Activated naive CD8-positive, alpha-beta T cell (primary cell): Measurements from ENCODE around the gene FCHSD2.

Experiments used
- H3K27ac Mint-ChIP-seq: one replicate; pipeline ENCODE4 v1.8.0; 2021; ENCODE audit warnings: mixed read lengths
- H3K27me3 Mint-ChIP-seq: one replicate; pipeline ENCODE4 v1.8.0; 2021; ENCODE audit warnings: mixed read lengths
- H3K36me3 Mint-ChIP-seq: one replicate; pipeline ENCODE4 v1.8.0; 2021; ENCODE audit warnings: mixed read lengths
- H3K4me1 Mint-ChIP-seq: one replicate; pipeline ENCODE4 v1.8.0; 2021; ENCODE audit warnings: low read depth, mixed read lengths
- H3K4me3 Mint-ChIP-seq: one replicate; pipeline ENCODE4 v1.8.0; 2021; ENCODE audit warnings: mild to moderate bottlenecking, mixed read lengths
- H3K9me3 Mint-ChIP-seq: one replicate; pipeline ENCODE4 v1.8.0; 2021; ENCODE audit warnings: low read depth, mixed read lengths

The FCHSD2 gene

DNA sequence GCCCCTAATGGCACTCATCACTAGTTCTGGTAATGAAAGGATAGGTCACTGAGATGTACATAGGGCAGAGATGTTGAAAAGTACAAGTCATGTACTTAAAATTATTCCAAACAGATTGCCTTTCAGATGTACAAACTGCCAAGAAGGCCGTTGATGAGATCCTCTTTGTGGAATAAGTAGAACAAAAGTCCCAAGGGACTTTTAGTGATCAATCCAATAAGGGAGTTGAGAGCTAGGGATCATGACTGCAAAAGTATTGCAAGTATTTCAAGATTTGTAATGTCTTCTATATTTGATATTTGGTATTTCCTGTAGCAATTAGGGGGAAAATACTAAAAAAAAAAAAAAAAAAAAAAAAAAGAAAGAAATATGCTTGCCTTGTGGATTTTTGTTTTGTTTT is 245.7 kb downstream of the FCHSD2 start:
- H3K4me3 Mint-ChIP-seq, result no peak overlapping the region
- no peaks in the 10 kb centered on the region for H3K9me3 Mint-ChIP-seq
- H3K4me1 Mint-ChIP-seq, result no peaks in the 10 kb centered on the region
- no peak overlapping the region for H3K27ac Mint-ChIP-seq
- H3K36me3 Mint-ChIP-seq, result peaks cover 9% of the 10 kb centered on the region
- H3K27me3 Mint-ChIP-seq, result no peaks in the 10 kb centered on the region

DNA sequence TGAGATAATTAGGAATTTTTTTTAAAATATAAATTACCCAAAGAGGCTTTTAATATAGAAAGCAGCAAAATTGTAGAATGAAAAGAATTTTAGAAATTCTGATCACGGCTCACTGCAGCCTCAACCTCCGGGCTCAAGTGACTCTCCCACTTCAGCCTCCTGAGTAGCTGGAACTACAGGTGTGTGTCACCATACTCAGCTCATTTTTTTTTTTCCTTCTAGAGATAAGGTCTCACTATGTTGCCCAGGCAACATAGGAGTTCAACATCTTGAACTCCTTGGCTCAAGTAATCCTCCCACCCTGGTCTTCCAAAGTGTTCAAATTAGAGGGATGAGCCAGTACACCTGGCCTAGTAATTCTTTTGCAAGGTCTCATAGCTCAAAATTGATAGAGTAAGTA is 251.2 kb downstream of the FCHSD2 start:
- no peaks in the 10 kb centered on the region for H3K9me3 Mint-ChIP-seq
- no peak overlapping the region for H3K27ac Mint-ChIP-seq
- H3K27me3 Mint-ChIP-seq, result no peaks in the 10 kb centered on the region
- no peaks in the 10 kb centered on the region for H3K4me1 Mint-ChIP-seq
- no peak overlapping the region for H3K4me3 Mint-ChIP-seq
- H3K36me3 Mint-ChIP-seq, result peaks cover 9% of the 10 kb centered on the region

DNA sequence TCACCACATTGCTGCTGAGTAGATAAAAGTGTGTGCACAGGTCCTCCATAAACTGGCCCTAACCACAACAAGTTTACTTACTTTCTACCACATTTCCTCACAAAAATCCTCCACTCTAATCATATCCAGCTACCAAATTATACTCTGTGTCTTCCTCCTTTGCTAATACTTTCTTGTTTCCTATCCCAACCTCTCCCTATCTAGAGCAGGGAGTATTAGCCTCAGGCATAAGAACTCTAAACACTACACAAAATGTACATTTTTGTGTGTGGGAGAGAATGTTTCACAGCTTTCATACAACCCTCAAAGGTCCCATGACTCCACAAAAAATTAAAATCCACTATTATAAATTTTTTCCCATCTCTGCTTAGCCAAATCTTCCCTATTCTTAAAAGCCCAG is 255.5 kb downstream of the FCHSD2 start:
- H3K4me3 Mint-ChIP-seq, result no peak overlapping the region
- H3K36me3 Mint-ChIP-seq, result peaks cover 18% of the 10 kb centered on the region
- H3K9me3 Mint-ChIP-seq, result peaks cover under 1% of the 10 kb centered on the region
- H3K4me1 Mint-ChIP-seq, result no peaks in the 10 kb centered on the region
- H3K27ac Mint-ChIP-seq, result no peak overlapping the region
- no peaks in the 10 kb centered on the region for H3K27me3 Mint-ChIP-seq

DNA sequence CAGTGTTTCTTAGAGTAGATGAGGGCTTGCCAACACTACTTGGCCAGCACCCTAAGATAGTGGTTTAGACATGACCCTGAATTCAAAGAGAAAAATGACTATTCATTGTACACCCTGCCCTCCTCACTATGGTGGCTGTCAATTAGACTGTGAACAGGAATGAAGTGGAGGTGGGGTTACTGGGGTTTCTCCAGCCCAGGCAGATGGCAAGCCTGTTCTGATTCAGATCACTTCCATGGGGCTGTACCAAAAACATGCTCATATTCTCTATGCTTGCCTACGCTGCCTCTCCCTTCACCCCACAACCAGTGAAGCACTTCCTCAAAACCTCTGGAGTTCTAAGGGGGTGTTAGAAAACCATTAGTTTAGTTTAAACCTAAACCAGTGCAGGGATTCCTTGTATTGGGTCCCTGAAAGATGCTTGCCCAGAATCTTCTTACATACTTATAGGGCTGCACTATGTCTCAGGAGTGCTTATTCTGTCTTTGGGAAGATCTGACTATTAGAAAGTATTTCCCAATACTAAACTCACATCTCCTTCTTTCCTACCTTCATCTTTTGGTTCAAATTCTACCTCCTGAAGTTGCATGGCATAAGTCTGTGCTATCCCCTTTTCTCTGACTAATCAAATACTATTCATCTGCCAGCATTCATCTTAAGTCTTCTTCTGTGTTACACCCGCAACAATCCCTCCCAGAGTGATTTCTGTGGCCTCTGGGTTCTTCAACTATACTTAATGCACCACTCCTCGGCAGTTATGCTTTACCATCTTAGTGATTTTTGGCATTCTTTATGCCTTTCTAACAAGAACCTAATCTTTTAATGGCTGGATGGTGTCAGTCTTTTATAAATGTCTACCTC is 256.1 kb downstream of the FCHSD2 start:
- no peak overlapping the region for H3K4me3 Mint-ChIP-seq
- H3K27ac Mint-ChIP-seq, result no peak overlapping the region
- H3K27me3 Mint-ChIP-seq, result no peaks in the 10 kb centered on the region
- no peaks in the 10 kb centered on the region for H3K4me1 Mint-ChIP-seq
- H3K9me3 Mint-ChIP-seq, result peaks cover 5% of the 10 kb centered on the region
- H3K36me3 Mint-ChIP-seq, result peaks cover 23% of the 10 kb centered on the region

DNA sequence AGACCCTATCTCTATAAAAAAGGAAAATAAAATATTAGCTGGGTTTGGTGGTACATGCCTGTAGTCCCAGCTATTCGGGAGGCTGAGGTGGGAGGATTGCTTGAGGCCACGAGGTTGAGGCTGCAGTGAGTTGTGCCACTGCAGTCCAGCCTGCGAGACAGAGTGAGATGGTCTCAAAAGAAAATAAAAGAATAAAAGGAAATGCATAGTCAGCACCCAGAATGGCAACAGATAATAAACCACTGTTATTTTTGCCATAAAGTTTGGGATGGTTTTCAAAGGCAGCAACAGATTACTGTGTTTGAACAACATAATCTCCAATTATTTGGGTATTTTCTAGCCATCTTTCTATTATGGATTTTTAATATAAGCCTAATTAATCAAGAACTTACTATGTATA is 266.0 kb downstream of the FCHSD2 start:
- peaks cover 14% of the 10 kb centered on the region for H3K36me3 Mint-ChIP-seq
- no peak overlapping the region for H3K4me3 Mint-ChIP-seq
- no peaks in the 10 kb centered on the region for H3K27me3 Mint-ChIP-seq
- no peak overlapping the region for H3K27ac Mint-ChIP-seq
- H3K4me1 Mint-ChIP-seq, result peaks cover 7% of the 10 kb centered on the region
- no peaks in the 10 kb centered on the region for H3K9me3 Mint-ChIP-seq

DNA sequence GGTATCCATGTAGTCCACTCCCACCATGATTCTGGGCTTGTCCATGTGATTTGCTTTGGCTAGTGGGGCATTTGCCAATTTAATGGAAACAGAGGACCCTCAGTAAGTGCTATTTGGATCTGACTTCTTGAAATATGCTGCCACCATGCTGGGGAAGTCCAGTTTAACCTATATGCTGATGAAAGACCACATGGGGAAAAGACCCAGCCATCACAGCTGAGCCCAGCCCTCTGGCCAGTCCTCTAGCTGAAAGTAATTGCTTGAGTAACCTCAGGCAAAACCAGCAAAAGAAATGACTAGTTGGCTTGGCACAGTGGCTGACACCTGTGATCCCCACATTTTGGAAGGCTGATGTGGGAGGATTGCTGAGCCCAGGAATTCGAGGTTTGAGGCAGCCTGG is 266.4 kb downstream of the FCHSD2 start:
- H3K36me3 Mint-ChIP-seq, result peaks cover 14% of the 10 kb centered on the region
- H3K27ac Mint-ChIP-seq, result no peak overlapping the region
- peaks cover 11% of the 10 kb centered on the region for H3K4me1 Mint-ChIP-seq

DNA sequence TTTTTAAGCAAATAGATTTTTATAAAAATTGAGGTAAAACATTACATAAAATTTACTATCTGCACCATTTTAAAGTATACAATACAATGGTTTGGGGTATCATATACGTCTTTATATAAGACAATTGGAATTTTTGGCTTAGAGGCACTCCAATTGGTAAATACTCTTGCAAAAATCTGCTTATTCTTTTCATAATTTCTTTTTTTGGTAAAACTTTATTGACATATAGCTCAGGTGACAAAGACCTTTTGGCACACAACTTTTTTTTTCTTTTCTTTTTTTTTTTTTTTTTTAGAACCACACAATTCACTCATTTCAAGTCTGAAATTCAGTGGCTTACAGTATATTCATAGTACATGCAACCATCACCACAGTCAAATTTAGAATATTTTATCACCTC is 270.1 kb downstream of the FCHSD2 start:
- Mint-ChIP-seq H3K27ac (no peak overlapping the region), H3K27me3 (no peaks in the 10 kb centered on the region), H3K4me3 (no peak overlapping the region), H3K9me3 (no peaks in the 10 kb centered on the region), H3K4me1 (peaks cover 22% of the 10 kb centered on the region), H3K36me3 (peaks cover 15% of the 10 kb centered on the region)

More for the DNA sequence above, 266.4 kb downstream of the FCHSD2 start:
- no peaks in the 10 kb centered on the region for H3K27me3 Mint-ChIP-seq
- no peaks in the 10 kb centered on the region for H3K9me3 Mint-ChIP-seq
- H3K4me3 Mint-ChIP-seq, result no peak overlapping the region

DNA sequence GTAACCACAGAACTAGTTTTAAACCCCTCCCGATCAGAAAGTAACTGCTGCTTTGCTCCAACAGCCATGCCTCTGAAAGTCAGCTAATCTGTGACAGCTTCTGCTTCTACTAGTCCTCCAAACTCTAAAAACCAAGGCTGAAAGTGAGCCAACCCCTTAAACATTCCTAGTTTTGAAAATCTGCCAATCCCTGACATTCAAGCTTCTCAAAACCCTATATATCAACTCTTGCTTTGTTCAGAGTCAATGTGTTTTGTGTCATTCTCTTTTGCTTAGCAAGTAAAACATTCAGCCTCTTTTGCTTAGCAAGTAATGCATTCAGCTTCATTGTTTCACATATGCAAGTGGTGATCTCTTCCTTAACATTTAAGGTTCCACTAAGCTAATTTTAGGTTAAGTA is 271.0 kb downstream of the FCHSD2 start:
- Mint-ChIP-seq H3K27ac (no peak overlapping the region), H3K4me1 (peaks cover 22% of the 10 kb centered on the region), H3K36me3 (peaks cover 17% of the 10 kb centered on the region), H3K9me3 (no peaks in the 10 kb centered on the region), H3K4me3 (no peak overlapping the region), H3K27me3 (no peaks in the 10 kb centered on the region)

DNA sequence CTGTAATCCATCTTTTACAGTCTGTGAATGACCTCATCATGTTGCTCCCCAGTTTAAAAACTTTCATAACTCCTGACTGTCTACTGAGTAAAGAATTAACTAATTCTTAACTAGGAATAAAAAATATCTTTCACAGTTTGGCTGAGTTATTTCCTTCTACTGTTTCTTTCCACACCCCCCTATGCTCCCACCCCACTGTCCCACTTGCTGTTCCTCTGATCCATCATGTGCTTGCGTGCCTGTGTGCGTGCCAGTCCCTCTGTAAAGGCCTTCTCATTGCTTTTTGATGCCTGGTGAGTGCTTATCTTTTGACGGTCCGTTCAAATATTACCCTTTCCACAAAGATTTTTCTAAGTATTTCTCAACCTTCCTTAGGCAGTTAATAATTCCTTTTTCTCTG is 272.3 kb downstream of the FCHSD2 start:
- Mint-ChIP-seq H3K4me3 (no peak overlapping the region), H3K27ac (no peak overlapping the region), H3K27me3 (no peaks in the 10 kb centered on the region), H3K36me3 (peaks cover 17% of the 10 kb centered on the region), H3K9me3 (no peaks in the 10 kb centered on the region), H3K4me1 (peaks cover 23% of the 10 kb centered on the region)

DNA sequence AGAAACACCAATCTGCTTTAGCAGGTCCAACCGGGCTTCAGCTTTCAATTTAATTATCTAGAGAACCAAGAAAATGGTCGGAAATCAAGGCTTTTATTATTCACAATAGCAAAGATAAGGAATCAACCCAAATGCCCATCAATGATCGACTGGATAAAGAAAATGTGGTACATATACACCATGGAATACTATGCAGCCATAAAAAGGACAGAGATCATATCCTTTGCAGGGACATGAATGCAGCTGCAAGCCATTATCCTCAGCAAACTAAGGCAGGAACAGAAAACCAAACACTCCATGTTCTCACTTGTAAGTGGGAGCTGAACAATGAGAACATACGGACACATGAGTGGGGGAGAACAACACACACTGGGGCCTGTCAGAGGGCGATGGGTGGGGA is 274.1 kb downstream of the FCHSD2 start:
- Mint-ChIP-seq H3K27ac (no peak overlapping the region), H3K9me3 (no peaks in the 10 kb centered on the region), H3K27me3 (no peaks in the 10 kb centered on the region), H3K36me3 (peaks cover 17% of the 10 kb centered on the region), H3K4me1 (peaks cover 23% of the 10 kb centered on the region), H3K4me3 (no peak overlapping the region)

DNA sequence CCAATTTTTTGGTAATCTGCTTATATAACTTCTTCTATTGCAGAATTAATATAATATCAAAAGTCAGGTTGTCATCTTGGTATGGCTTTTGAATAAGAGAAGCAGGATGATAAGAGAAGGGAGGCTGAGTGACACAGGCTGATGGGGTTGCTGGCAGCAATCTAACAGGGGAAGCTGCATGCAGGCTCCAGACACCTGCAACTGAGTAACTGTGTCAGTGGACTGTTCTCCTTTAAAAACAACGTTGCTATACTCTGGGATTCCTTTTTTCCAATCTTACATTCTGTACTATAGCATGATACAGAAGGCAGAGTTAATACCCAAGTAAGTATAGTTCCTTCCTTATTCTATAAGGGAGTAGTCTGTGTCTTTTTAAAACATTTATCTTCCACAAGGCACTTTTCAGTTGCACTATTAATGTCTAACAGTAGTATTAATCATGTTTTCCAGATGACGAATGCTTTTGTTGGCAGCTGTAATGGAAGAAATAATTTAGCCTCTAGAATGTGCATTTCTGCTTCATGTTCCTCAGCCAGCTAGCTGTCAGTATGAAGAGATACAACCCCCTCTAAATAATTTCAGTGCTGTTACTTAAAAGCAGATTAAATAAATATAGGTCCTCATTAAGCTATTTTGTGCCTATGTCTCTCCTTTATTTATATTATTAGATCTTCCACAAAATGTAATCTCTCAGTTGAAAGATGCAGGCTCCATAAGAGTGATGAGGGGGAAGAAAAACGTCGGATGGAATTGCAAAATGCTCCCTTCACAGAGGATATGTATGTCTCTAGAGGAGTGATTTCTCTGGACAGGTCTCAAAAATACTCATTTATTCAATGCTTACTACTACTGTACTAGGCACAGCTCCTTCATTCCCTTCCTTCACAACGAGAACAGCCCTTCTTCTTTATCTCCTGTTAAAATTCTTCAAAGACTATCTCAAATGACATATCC is 277.1 kb downstream of the FCHSD2 start:
- H3K36me3 Mint-ChIP-seq, result peaks cover 13% of the 10 kb centered on the region
- peak overlapping the region; percentile 2 for H3K27ac Mint-ChIP-seq
- peaks cover 9% of the 10 kb centered on the region for H3K4me1 Mint-ChIP-seq

DNA sequence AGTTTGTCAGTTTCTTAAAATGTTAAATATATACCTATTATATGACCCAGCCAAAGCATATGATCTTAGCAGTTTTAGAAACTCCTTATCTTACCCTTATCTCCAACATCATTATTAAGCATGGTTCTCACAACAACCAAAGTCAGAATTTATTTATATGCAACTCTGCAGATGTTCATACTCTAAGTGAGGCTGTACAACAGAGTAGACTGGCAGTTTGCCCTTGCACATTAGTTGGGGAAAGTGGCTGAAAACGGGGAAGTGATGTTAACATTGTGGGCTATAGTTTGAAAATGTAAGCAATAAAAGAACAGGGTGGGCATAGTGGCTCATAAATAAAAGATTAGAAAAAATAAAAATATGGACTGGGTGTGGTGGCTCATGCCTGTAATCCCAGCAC is 278.2 kb downstream of the FCHSD2 start:
- Mint-ChIP-seq H3K4me3 (no peak overlapping the region), H3K27ac (no peak overlapping the region), H3K27me3 (no peaks in the 10 kb centered on the region), H3K9me3 (no peaks in the 10 kb centered on the region), H3K4me1 (peaks cover 1% of the 10 kb centered on the region), H3K36me3 (peaks cover 18% of the 10 kb centered on the region)

More for the DNA sequence above, 277.1 kb downstream of the FCHSD2 start:
- Mint-ChIP-seq H3K27me3 (no peaks in the 10 kb centered on the region), H3K9me3 (no peaks in the 10 kb centered on the region), H3K4me3 (no peak overlapping the region)

DNA sequence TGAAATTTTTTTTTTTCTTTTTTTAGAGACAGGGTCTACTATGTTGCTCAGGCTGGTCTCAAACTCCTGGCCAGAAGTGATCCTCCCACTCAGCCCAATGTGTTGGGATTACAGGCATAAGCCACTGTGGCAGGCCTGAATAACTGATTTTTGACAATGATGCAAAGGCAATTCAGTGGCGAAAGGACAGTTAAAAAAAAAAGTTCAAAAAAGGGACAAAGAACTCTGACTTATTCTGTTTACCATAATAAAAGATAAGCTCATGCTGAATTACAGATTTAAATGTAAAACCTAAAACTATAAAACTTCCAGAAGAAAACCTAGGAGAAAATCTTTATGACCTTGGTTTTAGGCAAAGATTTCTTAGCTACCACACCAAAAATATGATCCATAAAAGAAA is 279.0 kb downstream of the FCHSD2 start:
- H3K27ac Mint-ChIP-seq, result no peak overlapping the region
- peaks cover 22% of the 10 kb centered on the region for H3K36me3 Mint-ChIP-seq
- H3K27me3 Mint-ChIP-seq, result no peaks in the 10 kb centered on the region
- H3K4me3 Mint-ChIP-seq, result no peak overlapping the region
- no peaks in the 10 kb centered on the region for H3K9me3 Mint-ChIP-seq
- H3K4me1 Mint-ChIP-seq, result peaks cover 1% of the 10 kb centered on the region

DNA sequence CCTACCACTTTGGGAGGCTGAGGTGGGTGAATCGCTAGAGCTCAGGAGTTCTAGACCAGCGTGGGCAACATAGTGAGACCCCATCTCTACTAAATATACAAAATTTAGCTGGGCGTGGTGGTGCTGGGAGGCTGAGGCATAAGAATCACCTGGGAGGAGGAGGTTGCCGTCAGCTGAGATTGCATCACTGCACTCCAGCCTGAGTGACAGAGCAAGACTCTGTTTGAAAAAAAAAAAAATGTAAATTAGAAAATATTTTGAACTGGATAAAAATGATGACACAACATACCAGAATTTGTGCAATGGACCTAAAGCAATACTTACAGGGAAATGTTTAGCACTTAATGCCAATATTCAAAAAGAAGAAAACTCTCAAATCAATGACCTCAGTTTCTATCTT is 281.5 kb downstream of the FCHSD2 start:
- no peaks in the 10 kb centered on the region for H3K9me3 Mint-ChIP-seq
- no peaks in the 10 kb centered on the region for H3K27me3 Mint-ChIP-seq
- no peak overlapping the region for H3K27ac Mint-ChIP-seq
- no peak overlapping the region for H3K4me3 Mint-ChIP-seq
- peaks cover 1% of the 10 kb centered on the region for H3K4me1 Mint-ChIP-seq
- H3K36me3 Mint-ChIP-seq, result peaks cover 14% of the 10 kb centered on the region

DNA sequence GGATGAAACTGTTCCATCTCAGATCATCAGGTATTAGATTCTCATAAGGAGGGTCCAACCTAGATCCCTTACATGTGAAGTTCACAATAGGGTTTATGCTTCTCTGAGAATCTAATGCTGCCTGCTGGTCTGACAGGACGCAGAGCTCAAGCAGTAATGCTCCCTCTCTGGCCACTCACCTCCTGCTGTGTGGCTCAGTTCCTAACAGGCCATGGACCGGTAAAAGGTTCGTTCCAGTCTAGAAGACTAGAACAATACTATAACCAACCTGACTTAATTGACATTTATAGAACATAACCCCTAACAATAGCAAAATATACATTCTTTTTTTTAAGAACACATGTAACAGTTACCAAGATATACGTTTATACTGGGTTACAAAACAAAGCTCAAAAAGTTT is 282.1 kb downstream of the FCHSD2 start:
- no peak overlapping the region for H3K27ac Mint-ChIP-seq
- H3K36me3 Mint-ChIP-seq, result peaks cover 14% of the 10 kb centered on the region
- H3K4me1 Mint-ChIP-seq, result no peaks in the 10 kb centered on the region
- no peaks in the 10 kb centered on the region for H3K9me3 Mint-ChIP-seq
- H3K4me3 Mint-ChIP-seq, result no peak overlapping the region
- no peaks in the 10 kb centered on the region for H3K27me3 Mint-ChIP-seq
